ENCODE measurements around the gene TAF8. TPM values are rescaled to one million over a fixed set of nuclear protein-coding genes. Genes with fewer than 3 reads are reported as not detected.
A peak's percentile ranks its signal among the peaks of the same experiment; 100 is the strongest.

TAF8 gene
- total RNA-seq, 1 donor from 2014 or later = 12.6 TPM

GRCh38 chr6:42101186-42101657, 50.9 kb downstream of the TAF8 start:
- TF ChIP-seq CTCF (IDR thresholded peaks at IDR 0.05; ENCODE audit: insufficient read depth, low read length, severe bottlenecking) = no peak
- H3K27me3 ChIP-seq (ENCODE audit: control insufficient read depth, insufficient read depth, low read length) = no peaks in the 10 kb centered on the region
- no peak for FAIRE-seq
- peaks cover 19% of the 10 kb centered on the region for H3K36me3 ChIP-seq (ENCODE audit: control insufficient read depth, insufficient read depth, low read length)
- no peak overlapping the region for H3K4me3 ChIP-seq (ENCODE audit: low read depth, low read length)
- DNase-seq (ENCODE audit: low read depth) = peak; percentile 85

- no peak for DNase-seq (ENCODE audit: low read depth)
- no peak for FAIRE-seq
Measured at GRCh38 chr6:42103216-42103615, 52.9 kb downstream of the TAF8 start.

GRCh38 chr6:42103753-42104094, 53.4 kb downstream of the TAF8 start:
- Histone ChIP-seq H3K36me3 (ENCODE audit: control insufficient read depth, insufficient read depth, low read length) (peaks cover 34% of the 10 kb centered on the region), H3K4me3 (ENCODE audit: low read depth, low read length) (no peak overlapping the region), H3K27me3 (ENCODE audit: control insufficient read depth, insufficient read depth, low read length) (no peaks in the 10 kb centered on the region)
- no peak for TF ChIP-seq CTCF (IDR thresholded peaks at IDR 0.05; ENCODE audit: insufficient read depth, low read length, severe bottlenecking)
- DNase-seq (ENCODE audit: low read depth) (no peak), FAIRE-seq (no peak)

More at GRCh38 chr6:42103216-42103615, 52.9 kb downstream of the TAF8 start:
- Histone ChIP-seq H3K4me3 (ENCODE audit: low read depth, low read length) (no peak overlapping the region), H3K36me3 (ENCODE audit: control insufficient read depth, insufficient read depth, low read length) (peaks cover 30% of the 10 kb centered on the region), H3K27me3 (ENCODE audit: control insufficient read depth, insufficient read depth, low read length) (no peaks in the 10 kb centered on the region)
- TF ChIP-seq CTCF (IDR thresholded peaks at IDR 0.05; ENCODE audit: insufficient read depth, low read length, severe bottlenecking) = no peak

- H3K27me3 ChIP-seq (ENCODE audit: control insufficient read depth, insufficient read depth, low read length) = no peaks in the 10 kb centered on the region
- TF ChIP-seq CTCF (IDR thresholded peaks at IDR 0.05; ENCODE audit: insufficient read depth, low read length, severe bottlenecking) = peak; percentile 44
- FAIRE-seq (no peak), DNase-seq (ENCODE audit: low read depth) (no peak)
- no peak overlapping the region for H3K4me3 ChIP-seq (ENCODE audit: low read depth, low read length)
- peaks cover 34% of the 10 kb centered on the region for H3K36me3 ChIP-seq (ENCODE audit: control insufficient read depth, insufficient read depth, low read length)
Measured at GRCh38 chr6:42104095-42104803, 53.9 kb downstream of the TAF8 start.

GRCh38 chr6:42104804-42105125, 54.4 kb downstream of the TAF8 start:
- FAIRE-seq (no peak), DNase-seq (ENCODE audit: low read depth) (no peak)
- Histone ChIP-seq H3K36me3 (ENCODE audit: control insufficient read depth, insufficient read depth, low read length) (peaks cover 37% of the 10 kb centered on the region), H3K27me3 (ENCODE audit: control insufficient read depth, insufficient read depth, low read length) (no peaks in the 10 kb centered on the region), H3K4me3 (ENCODE audit: low read depth, low read length) (no peak overlapping the region)
- no peak for TF ChIP-seq CTCF (IDR thresholded peaks at IDR 0.05; ENCODE audit: insufficient read depth, low read length, severe bottlenecking)

- Histone ChIP-seq H3K27me3 (ENCODE audit: control insufficient read depth, insufficient read depth, low read length) (no peaks in the 10 kb centered on the region), H3K4me3 (ENCODE audit: low read depth, low read length) (no peak overlapping the region), H3K36me3 (ENCODE audit: control insufficient read depth, insufficient read depth, low read length) (peaks cover 37% of the 10 kb centered on the region)
- FAIRE-seq (no peak), DNase-seq (ENCODE audit: low read depth) (no peak)
- TF ChIP-seq CTCF (IDR thresholded peaks at IDR 0.05; ENCODE audit: insufficient read depth, low read length, severe bottlenecking) = no peak
Measured at GRCh38 chr6:42105156-42105648, 54.9 kb downstream of the TAF8 start.

All from bronchial epithelial cell (primary cell).